Measurements from ENCODE around the gene MYG1. TPM values are rescaled to one million over a fixed set of nuclear protein-coding genes. Genes with fewer than 3 reads are reported as not detected.
"Not testable (repeated sequence)": the region's sequence is repeated elsewhere in the genome, so short reads cannot be mapped to it uniquely, and the experiment has no call there.

MYG1 gene
- total RNA-seq, 1 experiment from 2014 or later, result 43.8 TPM

- in situ Hi-C loops (cut with HindIII; ENCODE audit: low sequenced_read_pairs), result no loop called here
Observed at GRCh38 chr12:53279283-53279869, 20.1 kb upstream of the MYG1 start.

GRCh38 chr12:53279888-53280498 is 19.5 kb upstream of the MYG1 start:
- in situ Hi-C loops (cut with HindIII; ENCODE audit: low sequenced_read_pairs), result loop anchor here (10.0 kb wide), 1 partner anchor 65 kb away; no protein-coding TSS in a partner anchor
- DNase-seq (ENCODE audit: low spot score), result no peak

More at GRCh38 chr12:53279283-53279869, 20.1 kb upstream of the MYG1 start:
- no peak for DNase-seq (ENCODE audit: low spot score)

- DNase-seq (ENCODE audit: low spot score), result no peak
- in situ Hi-C loops (cut with HindIII; ENCODE audit: low sequenced_read_pairs), result loop anchor here (10.0 kb wide), 1 partner anchor 72 kb away; no protein-coding TSS in a partner anchor
Observed at GRCh38 chr12:53286448-53286847, 13.0 kb upstream of the MYG1 start.

GRCh38 chr12:53287741-53288216 is 11.7 kb upstream of the MYG1 start:
- peak; percentile 68 for DNase-seq (ENCODE audit: low spot score)
- in situ Hi-C loops (cut with HindIII; ENCODE audit: low sequenced_read_pairs), result loop anchor here (10.0 kb wide), 1 partner anchor 73 kb away; no protein-coding TSS in a partner anchor

GRCh38 chr12:53288322-53288721 is 11.2 kb upstream of the MYG1 start:
- in situ Hi-C loops (cut with HindIII; ENCODE audit: low sequenced_read_pairs), result loop anchor here (10.0 kb wide), 1 partner anchor 74 kb away; no protein-coding TSS in a partner anchor
- DNase-seq (ENCODE audit: low spot score), result no peak

- DNase-seq (ENCODE audit: low spot score), result no peak
- in situ Hi-C loops (cut with HindIII; ENCODE audit: low sequenced_read_pairs), result loop anchor here (10.0 kb wide), 1 partner anchor 75 kb away; no protein-coding TSS in a partner anchor
Observed at GRCh38 chr12:53289891-53290290, 9.6 kb upstream of the MYG1 start.

GRCh38 chr12:53290661-53291060 is 8.8 kb upstream of the MYG1 start:
- in situ Hi-C loops (cut with HindIII; ENCODE audit: low sequenced_read_pairs), result no loop called here

GRCh38 chr12:53292426-53292825 is 7.1 kb upstream of the MYG1 start:
- DNase-seq (ENCODE audit: low spot score), result no peak
- in situ Hi-C loops (cut with HindIII; ENCODE audit: low sequenced_read_pairs), result no loop called here

More at GRCh38 chr12:53290661-53291060, 8.8 kb upstream of the MYG1 start:
- DNase-seq (ENCODE audit: low spot score), result no peak

GRCh38 chr12:53295070-53295890 is 4.2 kb upstream of the MYG1 start, which contains the start of gene PFDN5:
Gene PFDN5 (plus strand): TSS chr12:53295542. CDS start chr12:53295568, 26 bp downstream.
- peak; percentile 94 for DNase-seq (ENCODE audit: low spot score)
- in situ Hi-C loops (cut with HindIII; ENCODE audit: low sequenced_read_pairs), result no loop called here

GRCh38 chr12:53295891-53296219 is 3.6 kb upstream of the MYG1 start:
- DNase-seq (ENCODE audit: low spot score), result no peak
- in situ Hi-C loops (cut with HindIII; ENCODE audit: low sequenced_read_pairs), result no loop called here

GRCh38 chr12:53297106-53297505 is 2.4 kb upstream of the MYG1 start:
- in situ Hi-C loops (cut with HindIII; ENCODE audit: low sequenced_read_pairs); DNase-seq (ENCODE audit: low spot score): not testable (repeated sequence)

GRCh38 chr12:53298164-53298563 is 1.3 kb upstream of the MYG1 start:
- no peak for DNase-seq (ENCODE audit: low spot score)

GRCh38 chr12:53299101-53299453 is 418 bp upstream of the MYG1 start:
- DNase-seq (ENCODE audit: low spot score), result no peak
- in situ Hi-C loops (cut with HindIII; ENCODE audit: low sequenced_read_pairs), result no loop called here

More at GRCh38 chr12:53298164-53298563, 1.3 kb upstream of the MYG1 start:
- in situ Hi-C loops (cut with HindIII; ENCODE audit: low sequenced_read_pairs), result no loop called here

GRCh38 chr12:53300187-53300586 is 692 bp downstream of the MYG1 start:
- in situ Hi-C loops (cut with HindIII; ENCODE audit: low sequenced_read_pairs), result no loop called here
- no peak for DNase-seq (ENCODE audit: low spot score)

GRCh38 chr12:53302903-53303302 is 3.4 kb downstream of the MYG1 start:
- no peak for DNase-seq (ENCODE audit: low spot score)
- in situ Hi-C loops (cut with HindIII; ENCODE audit: low sequenced_read_pairs), result no loop called here

GRCh38 chr12:53306826-53307225 is 7.3 kb downstream of the MYG1 start:
- in situ Hi-C loops (cut with HindIII; ENCODE audit: low sequenced_read_pairs), result no loop called here
- DNase-seq (ENCODE audit: low spot score), result no peak

GRCh38 chr12:53308276-53308675 is 8.8 kb downstream of the MYG1 start:
- DNase-seq (ENCODE audit: low spot score), result no peak
- in situ Hi-C loops (cut with HindIII; ENCODE audit: low sequenced_read_pairs), result no loop called here

- DNase-seq (ENCODE audit: low spot score), result no peak
- in situ Hi-C loops (cut with HindIII; ENCODE audit: low sequenced_read_pairs), result no loop called here
Observed at GRCh38 chr12:53313996-53314395, 14.5 kb downstream of the MYG1 start.

- no peak for DNase-seq (ENCODE audit: low spot score)
- in situ Hi-C loops (cut with HindIII; ENCODE audit: low sequenced_read_pairs), result no loop called here
Observed at GRCh38 chr12:53320352-53321195, 21.1 kb downstream of the MYG1 start.

Data from G401 (cell line).